ENCODE results near the gene EEF1AKMT1.
"Not testable (repeated sequence)": the region's sequence is repeated elsewhere in the genome, so short reads cannot be mapped to it uniquely, and the experiment has no call there.

Gene EEF1AKMT1

DNA sequence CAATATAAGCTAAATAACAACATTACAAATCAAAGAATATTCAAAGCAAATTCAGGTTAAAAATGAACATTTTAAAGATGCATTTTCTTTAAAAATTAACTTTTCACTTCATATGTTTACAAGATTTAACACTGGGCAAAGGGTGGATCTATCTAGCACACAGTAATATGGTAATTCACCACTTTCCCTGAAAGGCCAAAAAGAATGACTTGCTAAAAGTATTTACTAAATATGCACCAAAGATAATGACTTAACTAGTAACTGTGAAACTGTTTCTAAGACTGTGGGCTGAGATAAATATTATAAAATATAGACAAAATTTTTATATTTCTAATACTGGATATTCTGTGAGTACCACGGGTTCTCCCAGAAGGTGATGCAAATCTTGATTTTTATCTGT, 4.5 kb upstream of the EEF1AKMT1 start:
- no peak for DNase-seq (ENCODE audit: low read depth)

DNA sequence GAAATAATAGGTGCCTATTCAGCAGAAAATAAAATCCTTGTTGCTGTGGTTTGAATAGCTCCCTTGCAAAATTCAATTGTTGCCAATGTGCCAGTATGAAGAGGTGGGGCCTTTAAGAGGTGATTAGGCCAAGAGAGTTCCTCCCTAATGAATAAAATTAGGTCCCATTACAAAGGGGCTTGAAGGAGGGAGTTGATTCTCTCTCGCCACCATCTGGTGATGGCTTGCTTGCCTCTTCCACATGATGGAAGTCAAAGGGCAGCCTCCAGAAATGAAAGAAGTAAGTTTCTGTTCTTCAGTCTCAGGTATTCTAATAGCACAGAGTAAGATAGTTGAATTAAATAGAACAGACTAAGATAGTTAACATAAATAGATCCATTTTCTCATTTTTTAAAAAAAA, 3.0 kb upstream of the EEF1AKMT1 start:
- no peak for DNase-seq (ENCODE audit: low read depth)

DNA sequence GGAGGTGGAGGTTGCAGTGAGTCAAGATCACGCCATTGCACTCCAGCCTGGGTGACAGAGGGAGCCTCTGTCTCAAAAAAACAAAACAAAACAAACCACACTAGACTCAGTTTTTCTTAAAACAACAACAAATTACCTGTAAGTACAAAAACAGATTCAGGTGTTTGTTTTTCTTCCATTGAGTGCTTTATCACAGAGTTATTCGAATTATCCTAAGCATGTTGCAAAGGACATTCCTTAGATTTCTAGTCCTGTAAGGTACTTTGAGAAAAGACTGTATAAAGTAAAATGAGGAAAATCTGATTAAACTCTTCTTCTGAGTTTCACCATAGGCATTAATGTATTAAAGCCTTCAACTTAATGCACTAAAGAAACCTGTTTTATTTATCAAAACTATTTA, 2.2 kb upstream of the EEF1AKMT1 start:
- no peak for DNase-seq (ENCODE audit: low read depth)

DNA sequence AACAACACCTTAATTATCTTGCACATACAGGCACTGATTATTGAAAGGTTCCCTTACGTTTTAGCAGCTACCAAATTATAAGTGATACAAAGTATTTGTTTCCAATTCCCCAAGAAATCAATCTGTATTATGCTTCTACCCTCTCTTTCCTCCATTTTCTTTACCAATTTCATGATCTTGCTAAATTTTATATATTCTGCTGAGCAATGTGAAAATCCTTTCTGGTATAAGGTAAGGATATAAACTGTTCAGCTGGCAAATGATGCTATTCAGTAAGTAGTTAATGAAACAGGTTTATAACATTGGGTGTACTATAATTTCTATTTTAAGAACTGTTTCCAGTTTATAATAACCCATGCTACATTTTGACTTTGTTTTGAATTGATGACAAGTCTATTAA, 985 bp upstream of the EEF1AKMT1 start:
- no peak for DNase-seq (ENCODE audit: low read depth)

DNA sequence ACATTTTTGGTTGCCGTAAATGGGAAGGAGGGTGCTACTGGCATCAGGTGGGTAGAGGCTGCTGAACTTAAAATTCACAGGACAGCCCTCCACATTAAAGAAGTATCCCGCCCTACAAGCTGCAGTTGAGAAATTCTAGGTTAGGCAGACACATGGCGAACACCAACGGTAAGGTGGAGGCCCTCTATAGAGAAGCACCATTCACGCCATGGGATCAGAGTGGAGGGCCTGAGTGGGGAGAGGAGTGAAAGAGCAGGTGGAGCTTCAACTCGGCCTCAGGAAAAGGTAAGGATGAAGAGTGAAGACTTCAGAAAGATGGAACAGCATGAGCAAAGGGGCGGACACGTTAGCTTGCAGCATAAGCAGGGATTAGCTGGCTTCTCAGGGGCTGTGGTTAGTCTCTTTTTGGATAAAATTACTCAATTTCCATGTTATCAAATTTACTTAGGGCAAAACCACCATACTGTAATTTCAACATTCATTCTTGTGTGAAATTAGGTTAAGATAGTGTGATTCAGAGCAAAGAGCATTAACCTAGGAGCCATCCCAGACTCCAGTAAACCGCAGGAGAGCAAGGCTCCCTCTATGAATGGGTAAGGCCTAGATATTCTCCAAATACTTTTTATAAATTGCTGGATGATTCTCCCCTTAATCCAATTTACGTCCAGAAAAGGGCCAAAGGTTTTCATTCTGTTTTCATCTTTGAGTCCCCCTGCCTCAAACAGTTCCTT, 1.2 kb downstream of the EEF1AKMT1 start:
- peak; percentile 2 for DNase-seq (ENCODE audit: low read depth)

DNA sequence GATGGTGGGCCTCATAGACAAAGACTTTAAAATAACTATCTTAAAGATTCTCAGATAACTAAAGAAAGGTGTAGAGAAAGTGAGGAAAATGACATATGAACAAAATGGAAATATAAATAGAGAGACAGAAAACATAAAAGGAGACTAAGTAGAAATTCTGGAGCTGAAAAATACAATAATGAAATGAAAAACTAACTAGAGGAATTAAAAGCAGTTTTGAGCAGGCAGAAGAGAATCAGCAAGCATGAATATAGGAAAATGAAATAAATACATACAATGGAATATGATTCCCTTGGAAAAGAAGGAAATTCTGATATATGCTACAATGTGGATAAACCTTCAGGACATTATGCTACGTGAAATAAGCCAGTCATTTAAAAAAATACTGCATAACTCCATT, 3.9 kb downstream of the EEF1AKMT1 start:
- no peak for DNase-seq (ENCODE audit: low read depth)

DNA sequence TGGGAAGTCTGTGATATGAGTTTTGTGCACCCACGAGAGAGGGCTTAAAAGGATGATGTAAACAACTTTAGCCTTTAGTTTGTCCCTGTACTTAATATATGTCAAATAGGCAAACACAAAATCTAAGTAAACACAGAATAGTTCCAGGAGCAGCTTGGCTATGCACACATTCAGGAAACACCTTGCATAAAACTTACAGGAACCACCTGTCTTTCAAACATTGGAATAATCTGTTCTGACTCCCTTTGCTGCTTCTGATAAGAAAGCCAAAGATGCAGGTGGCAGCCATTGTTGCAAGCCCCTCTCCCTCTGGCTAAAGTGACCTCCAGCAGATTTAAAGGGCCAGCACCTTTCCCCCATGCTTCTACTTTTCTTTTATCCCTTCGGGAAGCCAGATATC, 4.7 kb downstream of the EEF1AKMT1 start:
- no peak for DNase-seq (ENCODE audit: low read depth)

DNA sequence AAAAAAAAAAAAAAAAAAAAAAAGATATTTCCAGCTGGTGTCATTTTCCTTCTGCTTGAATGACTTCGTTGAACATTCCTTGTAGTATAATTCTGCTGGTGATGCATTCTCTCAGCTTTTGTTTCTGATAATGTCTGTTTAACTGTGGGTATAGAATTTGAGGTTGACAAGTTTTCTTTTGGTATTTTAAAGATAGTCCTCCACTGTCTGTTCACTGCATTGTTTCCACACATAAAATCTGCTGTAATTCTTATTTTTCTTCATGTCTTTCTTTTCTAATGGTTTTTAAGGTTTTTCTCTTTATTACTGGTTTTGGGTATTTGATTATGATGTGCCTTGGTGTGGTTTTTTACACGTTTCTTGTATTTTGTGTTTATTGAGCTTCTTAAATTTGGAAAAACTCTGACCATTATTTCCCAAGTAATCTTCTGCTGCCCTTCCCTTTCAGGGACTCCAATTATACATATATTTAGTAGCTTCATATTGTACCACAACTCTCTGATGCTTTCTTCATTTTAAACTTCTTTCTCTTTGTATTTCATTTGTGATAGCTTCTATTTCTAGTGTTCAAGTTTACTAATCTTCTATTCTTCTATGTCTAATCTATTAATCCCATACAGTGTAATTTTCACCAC, 6.3 kb downstream of the EEF1AKMT1 start:
- DNase-seq (ENCODE audit: low read depth): no peak

DNA sequence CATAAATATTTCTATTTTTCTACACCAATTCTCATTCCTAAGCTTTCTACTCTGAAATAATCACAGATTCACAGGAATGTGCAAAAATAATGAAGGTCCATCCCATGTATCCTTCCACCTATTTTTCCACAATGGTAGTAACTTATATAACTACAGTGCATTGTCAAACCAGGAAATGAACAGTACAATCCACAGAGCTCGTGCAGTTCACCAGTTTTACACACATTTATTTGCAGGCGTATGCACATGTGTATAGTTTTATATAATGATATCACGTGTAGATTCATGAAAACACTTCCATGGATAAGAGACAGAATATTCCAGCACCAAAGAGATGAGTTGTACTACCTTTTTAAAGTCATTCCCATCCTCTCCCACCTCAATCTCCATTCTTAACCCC, 12.9 kb downstream of the EEF1AKMT1 start:
- DNase-seq (ENCODE audit: low read depth): no peak

DNA sequence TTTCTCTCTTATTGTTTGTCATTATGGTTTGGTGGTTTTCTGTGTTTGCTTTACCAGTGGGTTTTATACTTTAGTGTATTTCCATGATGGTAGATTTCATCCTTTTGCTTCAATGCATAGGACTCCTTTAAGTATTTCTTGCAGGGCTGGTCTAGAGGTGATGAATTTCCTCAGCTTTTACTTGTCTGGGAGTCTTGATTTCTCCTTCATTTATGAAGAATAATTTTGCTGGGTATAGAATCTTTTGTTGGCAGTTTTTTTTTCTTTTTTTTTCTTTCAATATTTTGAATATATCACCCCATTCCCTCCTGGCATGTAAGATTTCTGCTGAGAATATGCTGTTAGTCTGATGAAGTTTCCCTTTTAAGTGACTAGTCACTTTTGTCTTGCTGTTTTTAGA, 19.8 kb downstream of the EEF1AKMT1 start:
- DNase-seq (ENCODE audit: low read depth): no peak

DNA sequence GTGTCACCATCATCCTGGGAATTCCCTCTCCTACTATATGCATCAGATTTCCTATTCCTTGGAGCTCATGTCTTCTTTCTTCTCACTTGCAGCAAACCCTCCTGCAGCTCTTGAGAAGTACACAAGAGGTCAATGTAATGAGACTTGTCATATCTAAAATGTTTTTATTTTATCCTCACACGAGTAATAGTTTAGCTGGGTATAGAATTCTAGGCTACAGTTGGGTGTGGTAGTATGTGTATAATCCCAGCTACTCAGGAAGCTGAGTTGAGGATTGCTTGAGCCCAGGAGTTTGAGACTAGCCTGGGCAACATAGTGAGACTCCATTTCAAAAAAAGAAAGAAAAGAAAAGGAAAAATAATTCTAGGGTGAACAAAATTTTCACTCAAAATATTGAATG, 24.4 kb downstream of the EEF1AKMT1 start:
- DNase-seq (ENCODE audit: low read depth): no peak

DNA sequence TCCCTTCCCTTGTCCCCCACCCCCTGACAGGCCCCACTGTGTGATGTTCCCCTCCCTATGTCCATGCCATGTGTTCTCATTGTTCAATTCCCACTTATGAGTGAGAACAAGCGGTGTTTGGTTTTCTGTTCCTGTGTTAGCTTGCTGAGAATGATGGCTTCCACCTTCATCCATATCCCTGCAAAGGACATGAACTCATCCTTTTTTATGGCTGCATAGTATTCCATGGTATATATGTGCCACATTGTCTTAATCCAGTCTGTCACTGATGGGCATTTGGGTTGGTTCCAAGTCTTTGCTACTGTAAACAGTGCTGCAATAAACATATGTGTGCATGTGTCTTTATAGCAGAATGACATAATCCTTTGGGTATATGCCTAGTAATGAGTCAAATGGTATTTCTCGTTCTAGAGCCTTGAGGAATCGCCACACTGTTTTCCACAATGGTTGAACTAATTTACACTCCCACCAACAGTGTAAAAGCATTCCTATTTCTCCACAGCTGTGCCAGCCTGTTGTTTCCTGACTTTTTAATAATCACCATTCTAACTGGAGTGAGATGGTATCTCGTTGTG, 29.8 kb downstream of the EEF1AKMT1 start:
- DNase-seq (ENCODE audit: low read depth): not testable (repeated sequence)

DNA sequence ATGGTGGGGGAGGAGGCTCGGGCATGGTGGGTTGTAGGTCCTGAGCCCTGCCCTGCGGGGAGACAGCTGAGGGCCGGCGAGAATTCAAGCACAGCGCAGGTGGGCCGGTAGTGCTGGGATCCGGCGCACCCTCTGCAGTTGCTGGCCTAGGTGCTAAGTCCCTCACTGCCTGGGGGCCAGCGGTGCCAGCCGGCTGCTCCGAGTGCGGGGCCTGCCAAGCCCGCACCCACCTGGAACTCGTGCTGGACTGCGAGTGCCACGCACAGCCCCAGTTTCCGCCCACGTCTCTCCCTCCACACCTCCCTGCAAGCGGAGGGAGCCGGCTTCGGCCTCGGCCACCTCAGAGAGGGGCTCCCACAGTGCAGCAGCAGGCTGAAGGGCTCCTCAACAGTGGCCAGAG, 33.7 kb downstream of the EEF1AKMT1 start:
- no peak for DNase-seq (ENCODE audit: low read depth)

DNA sequence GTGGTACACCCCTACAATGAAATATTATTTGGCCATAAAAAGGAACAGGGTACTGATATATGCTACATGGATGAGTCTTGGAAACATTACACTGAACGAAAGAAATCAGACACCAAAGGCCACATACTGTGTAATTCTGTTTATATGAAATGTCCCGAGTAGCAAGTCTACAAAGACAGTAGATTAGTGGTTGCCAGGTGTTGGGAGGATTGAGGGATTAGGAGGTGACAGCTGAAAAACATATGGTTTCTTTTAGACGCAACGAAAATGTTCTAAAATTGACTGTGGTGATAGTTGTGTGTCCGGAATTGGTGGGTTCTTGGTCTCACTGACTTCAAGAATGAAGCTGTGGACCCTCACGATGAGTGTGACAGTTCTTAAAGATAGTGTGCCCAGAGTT, 35.1 kb downstream of the EEF1AKMT1 start:
- DNase-seq (ENCODE audit: low read depth): no peak

DNA sequence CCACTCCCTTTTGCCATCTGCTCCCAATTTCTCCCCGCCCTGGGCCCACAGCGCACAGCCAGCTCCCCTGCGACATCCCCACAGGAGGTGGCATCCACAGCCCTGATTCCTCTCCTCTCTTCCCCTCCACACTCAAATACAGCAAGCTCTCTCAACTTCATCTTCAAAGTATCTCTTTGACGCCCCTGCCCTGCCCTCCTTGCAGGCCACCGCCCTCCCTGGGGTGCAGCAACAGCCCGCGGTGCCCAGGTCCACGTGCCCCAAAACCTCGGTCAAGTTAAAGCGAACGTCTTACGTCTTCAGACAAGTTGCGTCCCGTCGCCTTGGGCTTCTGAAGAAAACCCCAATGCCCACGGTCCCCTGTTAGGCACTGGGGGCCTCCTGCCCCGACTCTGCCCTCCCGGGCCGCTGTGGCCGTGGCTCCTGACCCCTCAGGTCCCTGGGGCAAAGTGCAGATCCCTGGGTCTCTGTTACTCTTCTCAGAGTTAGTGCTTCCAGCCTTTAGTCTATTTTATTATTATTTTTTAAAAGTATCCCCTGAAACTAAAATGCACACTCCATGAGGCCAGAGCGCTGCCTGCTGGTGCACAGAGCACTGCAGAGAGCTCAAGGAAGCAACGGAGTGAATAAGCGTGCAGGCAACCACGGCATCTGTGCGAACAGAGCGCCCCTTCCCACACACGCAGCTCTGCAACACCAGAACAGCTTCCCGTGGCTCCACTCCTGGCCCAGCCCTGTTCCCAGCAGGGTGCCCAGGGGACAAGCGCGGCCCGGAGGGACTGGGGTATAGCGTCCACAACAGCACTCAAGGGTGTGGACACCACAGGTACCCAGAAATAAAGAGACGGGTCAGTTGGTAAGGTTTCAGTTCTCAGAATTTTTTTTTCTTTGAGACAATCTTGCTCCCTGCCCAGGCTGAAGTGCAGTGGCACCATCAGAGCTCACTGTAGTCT, 43.9 kb downstream of the EEF1AKMT1 start:
- DNase-seq (ENCODE audit: low read depth): no peak

DNA sequence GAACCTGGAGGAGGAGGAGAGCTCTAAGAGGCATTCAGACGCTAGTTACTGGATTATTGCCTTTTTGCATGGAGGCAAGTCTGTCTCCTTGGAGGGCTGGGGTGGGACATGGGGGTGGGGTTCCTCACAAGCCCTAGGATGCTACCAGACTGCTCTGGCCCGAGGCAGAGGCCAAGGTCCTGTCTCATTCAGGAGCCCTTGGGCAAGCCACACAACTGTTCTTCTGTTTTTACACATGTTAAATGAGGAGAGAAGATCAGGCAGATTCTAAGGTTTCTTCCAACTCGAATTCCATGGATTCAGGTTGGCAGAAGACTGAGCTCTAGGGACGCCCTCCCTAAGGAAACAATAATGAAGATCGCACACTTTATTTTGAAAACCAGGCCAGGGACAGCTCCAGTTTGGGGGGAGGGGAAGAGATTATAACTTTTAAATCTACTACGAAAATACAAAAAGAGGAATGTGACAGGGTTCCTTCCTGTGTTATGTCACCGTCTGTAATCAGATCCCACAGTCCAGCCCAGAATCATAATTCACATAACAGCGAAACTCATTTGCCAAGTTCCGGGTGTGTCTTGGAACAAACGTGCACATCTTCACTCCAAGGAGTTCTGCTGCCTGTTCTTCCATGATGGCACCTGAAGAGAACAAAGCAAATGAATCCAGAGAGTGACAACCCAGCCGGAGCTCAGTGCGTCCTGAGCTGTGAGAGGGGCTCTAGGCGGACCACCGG, 45.0 kb downstream of the EEF1AKMT1 start:
- no peak for DNase-seq (ENCODE audit: low read depth)

DNA sequence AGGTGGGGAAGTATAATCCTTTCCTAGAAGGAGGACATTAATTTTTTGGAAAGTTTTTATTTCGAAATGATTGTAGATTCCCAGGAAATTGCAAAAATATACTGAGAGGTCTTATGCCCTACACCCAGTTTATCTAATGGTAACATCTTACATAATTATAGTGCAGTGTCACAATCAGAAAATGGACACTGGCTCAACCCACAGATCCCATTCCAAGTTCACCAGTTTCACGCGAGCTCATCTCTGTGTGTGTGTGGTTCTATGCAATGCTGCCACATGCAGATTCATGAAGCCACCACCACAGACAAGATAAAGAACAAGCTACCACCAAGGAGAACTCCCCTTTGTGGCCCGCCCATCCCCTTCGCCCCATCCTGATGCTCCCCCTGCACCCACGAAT, 45.9 kb downstream of the EEF1AKMT1 start:
- DNase-seq (ENCODE audit: low read depth): no peak

DNA sequence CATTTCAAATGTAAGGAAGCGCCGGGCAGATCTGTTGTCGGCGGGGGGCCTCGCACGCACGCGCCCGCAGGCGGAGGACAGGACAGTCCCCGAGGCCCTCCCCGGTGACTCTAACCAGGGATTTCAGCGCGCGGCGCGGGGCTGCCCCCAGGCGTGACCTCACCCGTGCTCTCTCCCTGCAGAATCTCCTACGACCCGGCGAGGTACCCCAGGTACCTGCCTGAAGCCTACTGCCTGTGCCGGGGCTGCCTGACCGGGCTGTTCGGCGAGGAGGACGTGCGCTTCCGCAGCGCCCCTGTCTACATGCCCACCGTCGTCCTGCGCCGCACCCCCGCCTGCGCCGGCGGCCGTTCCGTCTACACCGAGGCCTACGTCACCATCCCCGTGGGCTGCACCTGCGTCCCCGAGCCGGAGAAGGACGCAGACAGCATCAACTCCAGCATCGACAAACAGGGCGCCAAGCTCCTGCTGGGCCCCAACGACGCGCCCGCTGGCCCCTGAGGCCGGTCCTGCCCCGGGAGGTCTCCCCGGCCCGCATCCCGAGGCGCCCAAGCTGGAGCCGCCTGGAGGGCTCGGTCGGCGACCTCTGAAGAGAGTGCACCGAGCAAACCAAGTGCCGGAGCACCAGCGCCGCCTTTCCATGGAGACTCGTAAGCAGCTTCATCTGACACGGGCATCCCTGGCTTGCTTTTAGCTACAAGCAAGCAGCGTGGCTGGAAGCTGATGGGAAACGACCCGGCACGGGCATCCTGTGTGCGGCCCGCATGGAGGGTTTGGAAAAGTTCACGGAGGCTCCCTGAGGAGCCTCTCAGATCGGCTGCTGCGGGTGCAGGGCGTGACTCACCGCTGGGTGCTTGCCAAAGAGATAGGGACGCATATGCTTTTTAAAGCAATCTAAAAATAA, 52.1 kb downstream of the EEF1AKMT1 start:
- DNase-seq (ENCODE audit: low read depth): no peak

DNA sequence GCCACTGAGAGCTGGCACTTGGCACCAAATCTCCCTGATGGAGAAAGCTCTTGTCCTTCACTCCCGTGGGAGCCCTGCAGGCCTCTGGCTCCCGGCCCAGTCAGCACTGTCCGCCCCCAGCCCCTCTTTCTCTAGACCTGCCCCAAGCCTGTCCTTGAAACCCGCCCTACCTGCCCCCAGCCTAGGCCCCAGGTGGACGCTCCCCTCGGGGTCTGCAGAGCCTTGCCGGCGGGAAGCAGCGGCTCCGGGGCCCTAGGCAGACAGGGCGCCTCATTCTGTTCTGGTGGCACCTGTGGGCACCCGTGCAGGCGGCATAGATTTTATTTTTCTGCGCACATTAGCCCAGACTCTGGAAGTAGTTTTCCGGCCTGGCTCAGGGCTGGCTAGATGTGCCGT, 52.7 kb downstream of the EEF1AKMT1 start:
- DNase-seq (ENCODE audit: low read depth): no peak

DNA sequence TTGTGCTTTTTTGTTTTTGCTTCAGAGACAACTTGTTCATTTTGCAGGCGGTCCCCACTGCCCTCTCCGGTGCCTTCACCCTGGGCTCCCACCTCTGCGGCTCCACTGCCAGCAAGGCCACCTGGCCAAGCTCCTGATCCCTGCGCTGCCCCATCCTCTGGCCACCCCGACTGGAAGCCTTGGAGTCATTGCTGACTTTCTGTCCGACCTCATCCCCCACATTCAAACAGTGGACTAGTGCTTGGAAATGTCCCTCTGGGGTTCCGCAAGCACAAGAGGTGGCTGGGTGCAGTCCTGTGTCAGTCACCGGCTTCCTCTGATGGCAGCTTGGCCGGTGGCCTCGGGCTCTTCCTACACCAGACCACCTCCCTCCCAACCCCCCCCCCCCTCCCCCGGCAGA, 53.3 kb downstream of the EEF1AKMT1 start:
- DNase-seq (ENCODE audit: low read depth): no peak

DNA sequence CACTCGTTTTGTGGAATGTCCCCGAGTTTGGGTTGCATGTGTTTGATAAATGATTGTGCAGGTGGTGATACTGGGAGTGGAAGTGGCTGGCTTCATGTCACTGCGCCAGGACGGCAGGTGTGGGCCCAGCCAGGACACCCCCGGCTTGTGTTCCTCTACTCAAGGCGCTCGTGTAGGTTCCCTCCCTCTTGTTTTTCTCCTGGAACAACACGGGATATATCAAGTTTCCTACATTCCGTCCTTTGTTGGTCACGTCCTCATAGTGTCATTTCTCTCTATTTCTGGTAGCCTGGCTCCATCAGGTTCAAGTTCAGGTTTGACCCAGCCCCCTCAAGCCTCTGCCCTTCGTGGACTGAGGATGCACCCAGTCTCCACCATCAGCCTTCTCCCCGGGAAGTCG, 54.0 kb downstream of the EEF1AKMT1 start:
- DNase-seq (ENCODE audit: low read depth): no peak

All from HS-5 (cell line).